DOHH2 (cell line): ENCODE data around the gene NAALADL2.

Experiments
- H3F3A ChIP-seq: fragments of 200-600 bp; sonication (generic), shearing (Covaris generic); 2 replicates; pipeline ENCODE4 v1.6.0; 2016; ENCODE audit warnings: antibody characterized with exemption, mild to moderate bottlenecking; ENCODE audit not compliant: control insufficient read depth, insufficient read depth
- H3K27ac ChIP-seq: fragments of 200-600 bp; sonication (generic); 2 replicates; pipeline ENCODE4 v1.5.1; 2014; ENCODE audit warnings: low read depth, mild to moderate bottlenecking, low read length, moderate library complexity
- H3K27me3 ChIP-seq: fragments of 200-600 bp; sonication (generic); 2 replicates; pipeline ENCODE4 v1.6.1; 2014; ENCODE audit warnings: mild to moderate bottlenecking, low read length, mixed read lengths; ENCODE audit not compliant: control insufficient read depth
- H3K36me3 ChIP-seq: fragments of 200-600 bp; sonication (generic); 2 replicates; pipeline ENCODE4 v1.6.1; 2014; ENCODE audit warnings: mild to moderate bottlenecking, low read length, moderate library complexity, mixed read lengths; ENCODE audit not compliant: control insufficient read depth
- H3K4me1 ChIP-seq: fragments of 200-600 bp; sonication (generic); 2 replicates; pipeline ENCODE4 v1.6.1; 2014; ENCODE audit warnings: mild to moderate bottlenecking, low read length, mixed read lengths; ENCODE audit not compliant: control insufficient read depth
- H3K4me2 ChIP-seq: fragments of 200-600 bp; sonication (generic); 2 replicates; pipeline ENCODE4 v1.6.0; 2014; ENCODE audit warnings: mild to moderate bottlenecking, low read length, moderate library complexity
- H3K4me3 ChIP-seq: fragments of 200-600 bp; sonication (generic); 2 replicates; pipeline ENCODE4 v1.5.1; 2014; ENCODE audit warnings: mild to moderate bottlenecking, low read length, mixed read lengths
- H3K79me2 ChIP-seq: fragments of 200-600 bp; sonication (generic); 2 replicates; pipeline ENCODE4 v1.6.1; 2014; ENCODE audit warnings: mild to moderate bottlenecking, low read length, mixed read lengths; ENCODE audit not compliant: control insufficient read depth
- H3K9me2 ChIP-seq: fragments of 200-600 bp; sonication (generic); replicated peaks from 2 replicates; pipeline ENCODE4 v1.6.1; 2014; ENCODE audit warnings: mild to moderate bottlenecking, low read length, mixed read lengths; ENCODE audit not compliant: control insufficient read depth
- H3K9me3 ChIP-seq: fragments of 200-600 bp; sonication (generic); 2 replicates; pipeline ENCODE4 v1.6.1; 2014; ENCODE audit warnings: antibody characterized with exemption, low read length, mixed read lengths; ENCODE audit not compliant: control insufficient read depth, insufficient read depth
- H4K20me1 ChIP-seq: fragments of 200-600 bp; sonication (generic); 2 replicates; pipeline ENCODE4 v1.6.0; 2014; ENCODE audit warnings: low read depth, mild to moderate bottlenecking, antibody characterized with exemption, low read length, moderate library complexity; ENCODE audit not compliant: control insufficient read depth, insufficient read depth
- EZH2phosphoT487 ChIP-seq: fragments of 200-600 bp; sonication (generic); IDR thresholded peaks from 2 replicates; pipeline ENCODE4 v1.6.1; 2017; ENCODE audit warnings: borderline replicate concordance, mild to moderate bottlenecking, antibody characterized with exemption, low read length, moderate library complexity, mixed read lengths
- TF ChIP-seq, protein P1 (sequence below): fragments of 200-600 bp; sonication (generic); IDR thresholded peaks from one replicate; pipeline ENCODE4 v1.5.1; 2014; ENCODE audit warnings: antibody characterized with exemption, mild to moderate bottlenecking, low read depth, low read length; ENCODE audit not compliant: poor library complexity, severe bottlenecking

NAALADL2 gene

DNA sequence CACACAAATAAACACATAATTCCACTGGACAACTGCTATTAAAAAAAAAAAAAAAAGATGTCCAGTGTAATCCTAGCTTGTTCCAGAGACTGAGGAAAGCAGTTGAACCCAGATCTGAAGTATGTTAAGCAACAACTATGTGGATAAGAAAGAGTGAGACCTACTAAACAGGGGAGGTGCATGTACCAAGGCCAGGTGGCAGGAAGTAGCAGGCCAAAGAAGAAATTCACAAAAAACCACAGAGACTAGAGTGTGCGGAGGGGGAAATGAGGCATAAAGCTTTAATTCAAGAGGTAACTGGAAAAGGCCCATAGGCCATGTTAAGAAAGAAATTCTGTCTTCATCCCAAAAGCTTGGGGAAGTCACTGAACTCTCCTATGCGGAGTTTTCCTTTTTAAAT lies 490.0 kb downstream of the NAALADL2 start:
- no peaks in the 10 kb centered on the region for H3K4me1 ChIP-seq
- no peaks in the 10 kb centered on the region for H3K79me2 ChIP-seq
- no peaks in the 10 kb centered on the region for H4K20me1 ChIP-seq
- H3K36me3 ChIP-seq: no peaks in the 10 kb centered on the region
- TF ChIP-seq EZH2phosphoT487: no peak
- TF ChIP-seq, protein P1, sequence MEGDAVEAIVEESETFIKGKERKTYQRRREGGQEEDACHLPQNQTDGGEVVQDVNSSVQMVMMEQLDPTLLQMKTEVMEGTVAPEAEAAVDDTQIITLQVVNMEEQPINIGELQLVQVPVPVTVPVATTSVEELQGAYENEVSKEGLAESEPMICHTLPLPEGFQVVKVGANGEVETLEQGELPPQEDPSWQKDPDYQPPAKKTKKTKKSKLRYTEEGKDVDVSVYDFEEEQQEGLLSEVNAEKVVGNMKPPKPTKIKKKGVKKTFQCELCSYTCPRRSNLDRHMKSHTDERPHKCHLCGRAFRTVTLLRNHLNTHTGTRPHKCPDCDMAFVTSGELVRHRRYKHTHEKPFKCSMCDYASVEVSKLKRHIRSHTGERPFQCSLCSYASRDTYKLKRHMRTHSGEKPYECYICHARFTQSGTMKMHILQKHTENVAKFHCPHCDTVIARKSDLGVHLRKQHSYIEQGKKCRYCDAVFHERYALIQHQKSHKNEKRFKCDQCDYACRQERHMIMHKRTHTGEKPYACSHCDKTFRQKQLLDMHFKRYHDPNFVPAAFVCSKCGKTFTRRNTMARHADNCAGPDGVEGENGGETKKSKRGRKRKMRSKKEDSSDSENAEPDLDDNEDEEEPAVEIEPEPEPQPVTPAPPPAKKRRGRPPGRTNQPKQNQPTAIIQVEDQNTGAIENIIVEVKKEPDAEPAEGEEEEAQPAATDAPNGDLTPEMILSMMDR: no peak
- H3K27ac ChIP-seq: no peak overlapping the region
- H3K4me3 ChIP-seq: no peak overlapping the region
- H3K4me2 ChIP-seq: no peak overlapping the region
- no peaks in the 10 kb centered on the region for H3F3A ChIP-seq
- no peaks in the 10 kb centered on the region for H3K9me2 ChIP-seq
- H3K27me3 ChIP-seq: no peaks in the 10 kb centered on the region
- no peaks in the 10 kb centered on the region; the same call in 1 of the 2 replicates for H3K9me3 ChIP-seq

DNA sequence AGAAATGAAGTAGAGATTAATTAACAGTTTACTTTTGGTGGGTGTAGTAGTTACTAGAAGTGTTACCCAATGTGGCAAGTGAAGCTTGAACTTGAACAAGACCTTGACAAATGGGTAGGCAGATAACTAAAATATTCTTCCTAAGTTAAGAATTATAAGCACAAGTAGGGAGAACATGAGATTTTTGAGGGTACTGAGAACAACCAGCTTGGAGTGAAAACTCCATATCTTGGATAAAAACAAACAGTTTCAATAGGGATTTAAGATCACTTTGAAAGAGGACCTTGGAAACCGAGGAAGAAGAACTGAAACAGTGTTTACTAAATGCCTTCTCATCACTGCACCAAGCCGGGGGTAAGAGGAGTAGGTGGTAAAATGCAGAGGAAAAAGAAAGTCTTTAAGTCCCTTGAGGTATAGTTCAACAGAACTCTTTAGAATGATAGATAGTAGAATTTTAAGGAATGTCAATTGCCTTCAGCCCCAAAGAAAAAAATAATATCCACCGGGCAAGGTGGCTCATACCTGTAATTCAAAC lies 496.7 kb downstream of the NAALADL2 start:
- no peaks in the 10 kb centered on the region for H3K36me3 ChIP-seq
- no peaks in the 10 kb centered on the region for H3K9me2 ChIP-seq
- H3K79me2 ChIP-seq: no peaks in the 10 kb centered on the region
- no peaks in the 10 kb centered on the region for H3K9me3 ChIP-seq
- H3K27me3 ChIP-seq: no peaks in the 10 kb centered on the region
- H4K20me1 ChIP-seq: no peaks in the 10 kb centered on the region
- no peak overlapping the region for H3K4me3 ChIP-seq
- H3F3A ChIP-seq: no peaks in the 10 kb centered on the region
- H3K4me2 ChIP-seq: no peak overlapping the region
- TF ChIP-seq EZH2phosphoT487: no peak
- TF ChIP-seq, protein P1: no peak
- no peak overlapping the region for H3K27ac ChIP-seq
- H3K4me1 ChIP-seq: no peaks in the 10 kb centered on the region

DNA sequence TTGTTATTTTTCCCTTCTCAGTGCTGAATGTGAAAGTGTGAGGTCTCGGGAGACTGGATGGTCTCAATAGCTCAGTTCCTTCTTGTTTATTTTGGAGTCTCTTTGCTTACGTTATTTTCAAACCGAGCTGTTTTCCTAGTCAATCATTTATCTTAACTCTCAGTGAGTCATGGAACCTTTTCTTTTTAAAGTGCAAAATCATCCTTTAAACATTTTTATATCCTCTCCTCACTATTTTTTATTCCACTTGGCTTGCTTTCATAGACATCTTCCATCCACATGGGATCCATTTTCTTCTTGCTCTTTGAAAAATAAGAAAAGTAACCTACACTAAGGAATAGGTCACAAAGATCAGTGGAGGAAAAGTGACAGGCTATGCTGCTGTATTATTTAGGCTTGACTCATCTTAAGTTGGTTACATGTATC lies 497.8 kb downstream of the NAALADL2 start:
- Histone ChIP-seq H3K27ac (no peak overlapping the region), H3K4me2 (no peak overlapping the region), H3K27me3 (no peaks in the 10 kb centered on the region), H3K4me3 (no peak overlapping the region), H4K20me1 (no peaks in the 10 kb centered on the region), H3K9me3 (no peaks in the 10 kb centered on the region), H3K9me2 (no peaks in the 10 kb centered on the region), H3K79me2 (no peaks in the 10 kb centered on the region), H3F3A (no peaks in the 10 kb centered on the region), H3K4me1 (no peaks in the 10 kb centered on the region), H3K36me3 (no peaks in the 10 kb centered on the region)
- TF ChIP-seq, protein P1: no peak
- no peak for TF ChIP-seq EZH2phosphoT487
